ENCODE measurements around the gene CCR5.

CCR5 gene

GRCh38 chr3:46337911-46338310, 32.8 kb upstream of the CCR5 start:
- Histone ChIP-seq H3K79me2 (ENCODE audit: insufficient read depth, low read length) (no peaks in the 10 kb centered on the region), H3K9me3 (ENCODE audit: insufficient read depth, low read length, severe bottlenecking) (peaks cover 26% of the 10 kb centered on the region), H3K27ac (ENCODE audit: low read length) (no peak overlapping the region), H3K4me3 (ENCODE audit: low read depth in 1 of 2, low read length in 2 of 2) (no peak overlapping the region), H3K4me1 (ENCODE audit: insufficient read depth, low read length) (peaks cover 5% of the 10 kb centered on the region; the same call in 1 of the 2 replicates), H3K36me3 (ENCODE audit: insufficient read depth, low read length) (no peaks in the 10 kb centered on the region), H3K27me3 (ENCODE audit: insufficient read depth, low read length, poor library complexity) (no peaks in the 10 kb centered on the region), H3K9ac (ENCODE audit: low read depth, low read length) (no peak overlapping the region), H4K20me1 (ENCODE audit: insufficient read depth, low read length) (no peaks in the 10 kb centered on the region), H2AFZ (ENCODE audit: low read depth, low read length) (no peak overlapping the region), H3K4me2 (ENCODE audit: insufficient read depth, low read length) (no peak overlapping the region)
- no peak for TF ChIP-seq EZH2 (IDR thresholded peaks at IDR 0.05; ENCODE audit: borderline replicate concordance, low read depth, low read length, severe bottlenecking)
- no peak for TF ChIP-seq CTCF (IDR thresholded peaks at IDR 0.05; ENCODE audit: borderline replicate concordance, extremely low read depth, low read length, poor library complexity, severe bottlenecking)
- ATAC-seq (ENCODE audit: insufficient read depth, low read depth) (no peak), DNase-seq (no peak)

DNA sequence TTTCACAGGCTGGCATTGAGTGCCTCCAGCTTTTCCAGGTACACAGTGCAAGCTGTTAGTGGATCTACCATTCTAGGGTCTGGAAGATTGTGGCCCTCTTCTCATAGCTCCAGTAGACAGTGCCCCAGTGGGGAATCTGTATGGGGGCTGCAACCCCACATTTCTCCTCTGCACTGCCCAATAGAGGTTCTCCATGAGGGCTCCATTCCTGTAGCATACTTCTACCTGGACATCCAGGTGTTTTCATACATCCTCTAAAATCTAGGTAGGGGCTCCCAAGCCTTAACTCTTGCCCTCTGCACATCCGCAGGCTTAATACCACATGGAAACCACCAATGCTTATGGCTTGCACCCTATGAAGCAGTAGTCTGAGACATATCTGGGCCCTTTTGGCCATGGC, 31.9 kb upstream of the CCR5 start:
- no peak overlapping the region for H3K27ac ChIP-seq (ENCODE audit: low read length)
- no peaks in the 10 kb centered on the region for H3K79me2 ChIP-seq (ENCODE audit: insufficient read depth, low read length)
- H3K9ac ChIP-seq (ENCODE audit: low read depth, low read length), result no peak overlapping the region
- no peaks in the 10 kb centered on the region for H3K36me3 ChIP-seq (ENCODE audit: insufficient read depth, low read length)
- no peak overlapping the region for H3K4me3 ChIP-seq (ENCODE audit: low read depth in 1 of 2, low read length in 2 of 2)
- TF ChIP-seq CTCF (IDR thresholded peaks at IDR 0.05; ENCODE audit: borderline replicate concordance, extremely low read depth, low read length, poor library complexity, severe bottlenecking) (no peak), EZH2 (IDR thresholded peaks at IDR 0.05; ENCODE audit: borderline replicate concordance, low read depth, low read length, severe bottlenecking) (no peak)
- no peaks in the 10 kb centered on the region for H4K20me1 ChIP-seq (ENCODE audit: insufficient read depth, low read length)
- H3K9me3 ChIP-seq (ENCODE audit: insufficient read depth, low read length, severe bottlenecking), result peaks cover 26% of the 10 kb centered on the region
- no peak for DNase-seq
- no peaks in the 10 kb centered on the region for H3K27me3 ChIP-seq (ENCODE audit: insufficient read depth, low read length, poor library complexity)
- H3K4me1 ChIP-seq (ENCODE audit: insufficient read depth, low read length), result peaks cover 5% of the 10 kb centered on the region; the same call in 1 of the 2 replicates
- H3K4me2 ChIP-seq (ENCODE audit: insufficient read depth, low read length), result no peak overlapping the region
- no peak overlapping the region for H2AFZ ChIP-seq (ENCODE audit: low read depth, low read length)
- ATAC-seq (ENCODE audit: insufficient read depth, low read depth), result no peak

DNA sequence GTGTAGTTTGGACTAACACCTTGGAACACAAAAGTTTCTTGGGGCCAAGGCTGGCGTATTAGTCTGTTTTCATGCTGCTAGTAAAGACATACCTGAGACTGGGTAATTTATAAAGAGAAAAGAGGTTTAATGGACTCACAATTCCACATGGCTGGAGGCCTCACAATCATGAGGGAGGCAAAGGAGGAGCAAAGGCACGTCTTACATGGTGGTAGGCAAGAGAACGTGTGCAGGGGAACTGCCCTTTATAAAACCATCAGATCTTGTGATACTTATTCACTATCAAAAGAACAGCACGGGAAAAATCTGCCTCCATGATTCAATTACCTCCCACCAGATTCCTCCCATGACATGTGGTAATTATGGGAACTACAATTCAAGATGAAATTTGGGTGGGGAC, 26.3 kb upstream of the CCR5 start:
- Histone ChIP-seq H3K4me2 (ENCODE audit: insufficient read depth, low read length) (no peak overlapping the region), H3K27ac (ENCODE audit: low read length) (no peak overlapping the region), H3K36me3 (ENCODE audit: insufficient read depth, low read length) (no peaks in the 10 kb centered on the region), H3K9me3 (ENCODE audit: insufficient read depth, low read length, severe bottlenecking) (peaks cover 17% of the 10 kb centered on the region), H4K20me1 (ENCODE audit: insufficient read depth, low read length) (no peaks in the 10 kb centered on the region), H3K79me2 (ENCODE audit: insufficient read depth, low read length) (no peaks in the 10 kb centered on the region), H3K4me3 (ENCODE audit: low read depth in 1 of 2, low read length in 2 of 2) (no peak overlapping the region), H3K9ac (ENCODE audit: low read depth, low read length) (no peak overlapping the region), H3K27me3 (ENCODE audit: insufficient read depth, low read length, poor library complexity) (no peaks in the 10 kb centered on the region), H3K4me1 (ENCODE audit: insufficient read depth, low read length) (peaks cover 17% of the 10 kb centered on the region), H2AFZ (ENCODE audit: low read depth, low read length) (no peak overlapping the region)
- ATAC-seq (ENCODE audit: insufficient read depth, low read depth) (no peak), DNase-seq (no peak)
- TF ChIP-seq CTCF (IDR thresholded peaks at IDR 0.05; ENCODE audit: borderline replicate concordance, extremely low read depth, low read length, poor library complexity, severe bottlenecking), result no peak
